ENCODE data around the gene HLCS.

DNA sequence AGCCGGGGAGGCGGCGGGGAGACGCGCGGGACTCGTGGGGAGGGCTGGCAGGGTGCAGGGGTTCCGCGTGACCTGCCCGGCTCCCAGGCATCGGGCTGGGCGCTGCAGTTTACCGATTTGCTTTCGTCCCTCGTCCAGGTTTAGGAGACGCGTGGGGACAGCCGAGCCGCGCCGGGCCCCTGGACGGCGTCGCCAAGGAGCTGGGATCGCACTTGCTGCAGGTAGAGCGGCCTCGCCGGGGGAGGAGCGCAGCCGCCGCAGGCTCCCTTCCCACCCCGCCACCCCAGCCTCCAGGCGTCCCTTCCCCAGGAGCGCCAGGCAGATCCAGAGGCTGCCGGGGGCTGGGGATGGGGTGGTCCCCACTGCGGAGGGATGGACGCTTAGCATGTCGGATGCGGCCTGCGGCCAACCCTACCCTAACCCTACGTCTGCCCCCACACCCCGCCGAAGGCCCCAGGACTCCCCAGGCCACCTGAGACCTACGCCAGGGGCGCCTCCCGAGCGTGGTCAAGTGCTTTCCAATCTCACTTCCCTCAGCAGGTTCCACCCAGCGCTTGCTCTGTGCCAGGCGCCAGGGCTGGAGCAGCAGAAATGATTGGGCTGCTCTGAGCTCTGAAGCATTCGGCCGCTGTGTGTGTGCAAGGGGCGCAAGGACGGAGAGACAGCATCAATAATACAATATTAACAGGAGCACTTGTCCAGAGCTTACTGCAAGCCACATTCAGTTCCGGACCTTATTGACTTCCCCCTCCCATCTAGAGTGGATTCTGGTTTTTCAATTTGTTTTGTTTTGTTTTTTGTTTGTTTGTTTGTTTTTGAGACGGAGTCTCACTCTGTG lies 257.2 kb downstream of the HLCS start:
- no peak for TF ChIP-seq TAF1 (IDR thresholded peaks at IDR 0.05; ENCODE audit: borderline replicate concordance, low read depth, low read length)
- TF ChIP-seq POLR2AphosphoS5 (IDR thresholded peaks at IDR 0.05; ENCODE audit: low read depth, low read length): no peak
- no peak for TF ChIP-seq POLR2A (IDR thresholded peaks at IDR 0.05; ENCODE audit: low read depth, low read length)

All from GM12892 (cell line).